Breast epithelium (tissue), 4 donors: ENCODE results near the gene TTC23. TPM values are rescaled to one million over a fixed set of nuclear protein-coding genes. Genes with fewer than 3 reads are reported as not detected.

Experiments used
- DNase-seq, 2 donors: peaks; one replicate each; pipeline ENCODE4 v3.0.0-alpha.2; 2019; ENCODE audit warnings: low spot score in 2 of 2
- H3K27ac ChIP-seq, 2 donors: fragments of 200-600 bp; sonication (generic) in 1 of 2; one replicate each; pipeline ENCODE4 v1.5.1; 2016 to 2019; ENCODE audit warnings: mild to moderate bottlenecking in 1 of 2
- H3K27me3 ChIP-seq, 2 donors: fragments of 200-600 bp; sonication (generic) in 1 of 2; one replicate each; pipeline versions ENCODE4 v1.5.1 to v1.6.0; 2017 to 2019; ENCODE audit warnings: control low read depth in 1 of 2, mild to moderate bottlenecking in 1 of 2
- H3K36me3 ChIP-seq: fragments of 200-600 bp; one replicate; pipeline ENCODE4 v1.5.1; 2019
- H3K4me1 ChIP-seq, 2 donors: fragments of 200-600 bp; sonication (generic); one replicate each; pipeline ENCODE4 v1.5.1; 2016 to 2019; ENCODE audit warnings: control low read depth in 1 of 2
- H3K4me3 ChIP-seq, 3 donors: fragments of 200-600 bp; sonication (generic); 1 replicate in 2 of 3; 2 replicates in 1 of 3; pipeline ENCODE4 v1.5.1; 2016 to 2019; ENCODE audit warnings: mild to moderate bottlenecking in 3 of 3, moderate library complexity in 2 of 3
- H3K9me3 ChIP-seq, 2 donors: fragments of 200-600 bp; sonication (generic) in 1 of 2; one replicate each; pipeline ENCODE4 v1.5.1; 2016 to 2019; ENCODE audit warnings: control low read depth in 1 of 2
- CTCF ChIP-seq, 3 donors: fragments of 450-650 bp; IDR thresholded peaks; one replicate each; pipeline ENCODE4 v1.5.1; 2016 to 2017; ENCODE audit warnings: antibody characterized with exemption in 3 of 3, mild to moderate bottlenecking in 3 of 3, moderate library complexity in 3 of 3
- POLR2A ChIP-seq: fragments of 450-650 bp; IDR thresholded peaks from one replicate; pipeline ENCODE4 v1.6.1; 2016; ENCODE audit warnings: antibody characterized with exemption, mild to moderate bottlenecking, moderate library complexity
- POLR2AphosphoS5 ChIP-seq, 3 donors: sonication (generic); formaldehyde crosslinking; IDR thresholded peaks; one replicate each; pipeline ENCODE4 v1.6.1; 2017; ENCODE audit warnings: antibody characterized with exemption in 3 of 3
- intact Hi-C: fragments of 100-400 bp; cut with DNase I; formaldehyde crosslinking; loops from one replicate; pipeline ENCODE4 v1.15.1; 2023; ENCODE audit warnings: low total_unique reads
- total RNA-seq, 3 donors: library from RNA; depleted of rRNA; stranded (reverse); fragments of >200 nt; gene quantifications; one replicate each; pipeline ENCODE4 v1.1.0, GENCODE V29; 2016

The TTC23 gene
- total RNA-seq, 3 donors from 2014 or later = 19.2 to 43.9 (median 29.5) TPM

- Histone ChIP-seq H3K27me3 (no peaks in the 10 kb centered on the region), H3K27ac (no peak overlapping the region), H3K9me3 (no peaks in the 10 kb centered on the region), H3K36me3 (no peaks in the 10 kb centered on the region), H3K4me1 (no peaks in the 10 kb centered on the region), H3K4me3 (no peak overlapping the region)
- intact Hi-C loops = loop anchor here (5.0 kb wide), 1 partner anchor 106 kb away; the partner anchor contains the start of gene SYNM
- no peak for TF ChIP-seq POLR2A
- TF ChIP-seq CTCF (IDR thresholded peaks at IDR 0.05) = peak; percentile 50 to 87 (median 86)
- peak in 1 of 3 donors; percentile 15 for TF ChIP-seq POLR2AphosphoS5 (IDR thresholded peaks at IDR 0.05)
- peak; percentile 82 to 83 for DNase-seq
These were observed 36.1 kb downstream of the TTC23 start for GRCh38 chr15:99213187-99213811.

- H3K27ac ChIP-seq = peak overlapping the region in 1 of 2 donors; percentile 5
- H3K4me1 ChIP-seq = no peaks in the 10 kb centered on the region
- TF ChIP-seq POLR2A = no peak
- TF ChIP-seq POLR2AphosphoS5 (IDR thresholded peaks at IDR 0.05) = no peak
- no peak for TF ChIP-seq CTCF (IDR thresholded peaks at IDR 0.05)
- no peaks in the 10 kb centered on the region for H3K9me3 ChIP-seq
- intact Hi-C loops = loop anchor here (5.0 kb wide), 1 partner anchor 105 kb away; the partner anchor contains the start of gene SYNM
- no peaks in the 10 kb centered on the region for H3K27me3 ChIP-seq
- H3K4me3 ChIP-seq = no peak overlapping the region
- DNase-seq = no peak
- no peaks in the 10 kb centered on the region for H3K36me3 ChIP-seq
These were observed 37.0 kb downstream of the TTC23 start for GRCh38 chr15:99212406-99212805.

DNA sequence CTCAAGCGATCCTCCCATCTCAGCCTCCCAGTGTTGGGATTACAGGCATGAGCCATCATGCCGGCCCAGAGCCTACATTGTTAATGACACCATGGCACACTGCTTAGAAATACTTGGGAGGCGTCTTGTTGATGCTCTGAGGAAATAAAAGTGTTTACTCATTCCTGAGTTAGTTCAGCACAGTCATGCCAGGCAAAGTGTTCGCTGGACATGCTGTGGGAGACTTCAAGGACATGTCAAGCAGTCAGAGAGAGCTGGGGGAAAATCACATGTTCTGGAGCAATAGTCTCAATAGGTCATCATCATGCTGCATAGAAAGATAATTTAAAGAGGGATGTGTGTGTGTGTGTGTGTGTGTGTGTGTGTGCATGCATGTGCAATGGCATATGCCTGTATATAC lies 37.5 kb downstream of the TTC23 start:
- DNase-seq = no peak
- Histone ChIP-seq H3K9me3 (no peaks in the 10 kb centered on the region), H3K4me3 (no peak overlapping the region), H3K27me3 (no peaks in the 10 kb centered on the region), H3K4me1 (no peaks in the 10 kb centered on the region), H3K36me3 (no peaks in the 10 kb centered on the region), H3K27ac (no peak overlapping the region)
- intact Hi-C loops = loop anchor here (5.0 kb wide), 1 partner anchor 105 kb away; the partner anchor contains the start of gene SYNM
- TF ChIP-seq CTCF (IDR thresholded peaks at IDR 0.05) = no peak

- H3K27ac ChIP-seq = no peak overlapping the region
- DNase-seq = no peak
- no peaks in the 10 kb centered on the region for H3K4me1 ChIP-seq
- H3K36me3 ChIP-seq = no peaks in the 10 kb centered on the region
- H3K27me3 ChIP-seq = no peaks in the 10 kb centered on the region
- no peaks in the 10 kb centered on the region for H3K9me3 ChIP-seq
- TF ChIP-seq POLR2A = no peak
- no peak for TF ChIP-seq POLR2AphosphoS5 (IDR thresholded peaks at IDR 0.05)
- no peak for TF ChIP-seq CTCF (IDR thresholded peaks at IDR 0.05)
- no peak overlapping the region for H3K4me3 ChIP-seq
- intact Hi-C loops = loop anchor here (5.0 kb wide), 1 partner anchor 103 kb away; the partner anchor contains the start of gene SYNM
These were observed 39.0 kb downstream of the TTC23 start for GRCh38 chr15:99210334-99210733.

DNA sequence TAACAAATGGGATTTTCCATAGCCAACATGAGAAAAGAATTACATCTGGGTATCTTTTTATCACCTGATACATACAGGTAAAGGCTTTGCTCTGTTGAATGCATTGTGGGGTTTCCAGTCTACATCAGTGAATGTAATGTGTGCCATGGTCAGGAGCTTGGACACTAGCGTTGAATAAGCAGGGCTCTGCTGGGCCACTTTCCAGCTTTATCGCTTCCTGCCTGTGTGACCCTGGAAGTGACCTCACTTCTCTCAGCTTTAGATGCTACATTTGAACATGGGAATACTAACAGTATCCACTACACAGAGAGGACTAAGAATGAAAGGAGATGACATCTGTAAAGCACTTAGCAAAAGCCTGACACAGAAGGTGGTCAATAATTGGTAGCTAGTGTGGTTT lies 40.1 kb downstream of the TTC23 start:
- intact Hi-C loops = no loop called here

More for the DNA sequence above, 40.1 kb downstream of the TTC23 start:
- Histone ChIP-seq H3K36me3 (no peaks in the 10 kb centered on the region), H3K27ac (no peak overlapping the region), H3K9me3 (no peaks in the 10 kb centered on the region), H3K4me1 (no peaks in the 10 kb centered on the region), H3K4me3 (no peak overlapping the region), H3K27me3 (no peaks in the 10 kb centered on the region)
- no peak for TF ChIP-seq CTCF (IDR thresholded peaks at IDR 0.05)
- no peak for TF ChIP-seq POLR2A
- no peak for TF ChIP-seq POLR2AphosphoS5 (IDR thresholded peaks at IDR 0.05)
- no peak for DNase-seq
